ENCODE measurements around the gene SPOCK1.

- TF ChIP-seq GATA2 (IDR thresholded peaks at IDR 0.05; ENCODE audit: low read depth, low read length) (no peak), GATA3 (IDR thresholded peaks at IDR 0.05; ENCODE audit: low read depth, low read length) (no peak)
Measured at GRCh38 chr5:137368651-137369050, 130.5 kb downstream of the SPOCK1 start.

All from SH-SY5Y (cell line).